Body of pancreas (tissue), 4 donors: Measurements from ENCODE around the gene NRBP1.

Experiments
- CTCF ChIP-seq, 7 experiments: fragments of 450-650 bp in 4 of 7; fragments of 200-600 bp in 3 of 7; sonication (generic) in 3 of 7; IDR thresholded peaks; one replicate each; pipeline ENCODE4 v1.5.1; 2016 to 2019; ENCODE audit warnings: antibody characterized with exemption in 7 of 7
- POLR2A ChIP-seq, 3 donors: fragments of 450-650 bp; IDR thresholded peaks; one replicate each; pipeline ENCODE4 v1.6.1; 2016; ENCODE audit warnings: antibody characterized with exemption in 3 of 3, mild to moderate bottlenecking in 2 of 3

GRCh38 chr2:27379383-27379835 is 49.0 kb upstream of the NRBP1 start:
- TF ChIP-seq POLR2A (IDR thresholded peaks at IDR 0.05): no peak
- no peak for TF ChIP-seq CTCF (IDR thresholded peaks at IDR 0.05)
